IMR-90 (cell line): ENCODE data around the gene CARMIL1. TPM values are rescaled to one million over a fixed set of nuclear protein-coding genes. Genes with fewer than 3 reads are reported as not detected.

Experiments used
- ATAC-seq: fragments of 200-7000 bp; cut with Tn5 transposase; 2 replicates; pipeline ENCODE4 v1.9.1; 2020; ENCODE audit warnings: low read depth, mild to moderate bottlenecking, moderate library complexity
- BruUV-seq: library from RNA; stranded (reverse); fragments of 400-500 nt; replicated peaks from 2 replicates; lab custom pipeline; 2021; lab: Mats Ljungman, UMichigan
- CTCF ChIA-PET: fragments of 300-600 bp; formaldehyde crosslinking; extraction: SDS; loops from one replicate; lab custom pipeline; 2021; ENCODE audit warnings: antibody characterized with exemption; lab: Yijun Ruan, JAX
- POLR2A ChIA-PET: fragments of 300-600 bp; sonication (Branson Sonifier 250); formaldehyde crosslinking; loops from one replicate; lab custom pipeline; 2022; ENCODE audit warnings: antibody characterized with exemption; ENCODE audit not compliant: unreplicated experiment; lab: Charles Lee
- DNase-seq: peaks from one replicate; pipeline ENCODE4 v3.0.0; 2013
- H2AFZ ChIP-seq: replicated peaks from 2 replicates; pipeline ENCODE3; 2013; ENCODE audit warnings: low read length, mild to moderate bottlenecking; ENCODE audit not compliant: poor library complexity
- H2AK5ac ChIP-seq: 2 replicates; pipeline ENCODE4 v1.6.1; 2013; ENCODE audit warnings: low read depth, low read length, inconsistent platforms
- H2AK9ac ChIP-seq: replicated peaks from 2 replicates; pipeline ENCODE3; 2013; ENCODE audit warnings: mild to moderate bottlenecking, low read depth, low read length, moderate library complexity; ENCODE audit not compliant: poor library complexity
- H2BK120ac ChIP-seq: 2 replicates; pipeline ENCODE4 v1.6.1; 2013; ENCODE audit warnings: low read depth, low read length, inconsistent platforms
- H2BK15ac ChIP-seq: 3 replicates; pipeline ENCODE4 v1.6.1; 2013; ENCODE audit warnings: low read depth, low read length, inconsistent platforms
- H2BK20ac ChIP-seq: 2 replicates; pipeline ENCODE4 v1.6.1; 2013; ENCODE audit warnings: low read depth, mild to moderate bottlenecking, inconsistent platforms, low read length, moderate library complexity
- H2BK5ac ChIP-seq: 2 replicates; pipeline ENCODE4 v1.6.1; 2013; ENCODE audit warnings: mild to moderate bottlenecking, low read depth, low read length, inconsistent platforms; ENCODE audit not compliant: poor library complexity, severe bottlenecking
- H3K14ac ChIP-seq: replicated peaks from 2 replicates; pipeline ENCODE4 v1.6.1; 2013; ENCODE audit warnings: low read depth, low read length, inconsistent platforms
- H3K18ac ChIP-seq: 2 replicates; pipeline ENCODE4 v1.6.1; 2013; ENCODE audit warnings: low read depth, low read length, control low read depth
- H3K23ac ChIP-seq: 2 replicates; pipeline ENCODE4 v1.6.1; 2013; ENCODE audit warnings: low read depth, low read length, inconsistent platforms
- H3K27ac ChIP-seq: 2 replicates; pipeline ENCODE4 v1.5.1; 2013; ENCODE audit warnings: mild to moderate bottlenecking, control low read depth, low read length; ENCODE audit not compliant: insufficient read depth
- H3K27me3 ChIP-seq: 2 replicates; pipeline ENCODE4 v1.6.1; 2013; ENCODE audit warnings: low read length; ENCODE audit not compliant: control insufficient read depth, insufficient read depth
- H3K36me3 ChIP-seq: 2 replicates; pipeline ENCODE4 v1.6.1; 2013; ENCODE audit warnings: low read length, mixed read lengths; ENCODE audit not compliant: control insufficient read depth, insufficient read depth
- H3K4ac ChIP-seq: 2 replicates; pipeline ENCODE4 v1.6.1; 2013; ENCODE audit warnings: low read depth, low read length, inconsistent platforms
- H3K4me1 ChIP-seq: 2 replicates; pipeline ENCODE4 v1.6.1; 2013; ENCODE audit warnings: low read length, mixed read lengths; ENCODE audit not compliant: control insufficient read depth, insufficient read depth
- H3K4me2 ChIP-seq: 2 replicates; pipeline ENCODE4 v1.6.1; 2013; ENCODE audit warnings: low read depth, mild to moderate bottlenecking, control low read depth, low read length, moderate library complexity
- H3K4me3 ChIP-seq: 2 replicates; pipeline ENCODE4 v1.5.1; 2013; ENCODE audit warnings: low read depth, mild to moderate bottlenecking, control low read depth, low read length, moderate library complexity; ENCODE audit not compliant: insufficient read depth
- H3K56ac ChIP-seq: 2 replicates; pipeline ENCODE4 v1.6.1; 2013; ENCODE audit warnings: low read length, inconsistent platforms; ENCODE audit not compliant: insufficient read depth; ENCODE audit errors: extremely low read depth
- H3K79me1 ChIP-seq, 2 experiments: 2 replicates each; pipeline ENCODE4 v1.6.1; 2013; ENCODE audit warnings: low read length in 2 of 2, inconsistent platforms in 1 of 2, low read depth in 1 of 2
- H3K9ac ChIP-seq: 2 replicates; pipeline ENCODE4 v1.6.1; 2013; ENCODE audit warnings: low read depth, low read length, control low read depth
- H3K9me1 ChIP-seq: 2 replicates; pipeline ENCODE4 v1.6.1; 2013; ENCODE audit warnings: low read length, inconsistent platforms; ENCODE audit not compliant: insufficient read depth
- H3K9me3 ChIP-seq: 2 replicates; pipeline ENCODE4 v1.6.1; 2013; ENCODE audit warnings: low read length; ENCODE audit not compliant: control insufficient read depth, insufficient read depth
- H4K20me1 ChIP-seq: 2 replicates; pipeline ENCODE4 v1.6.1; 2013; ENCODE audit warnings: low read length, inconsistent platforms; ENCODE audit not compliant: insufficient read depth
- H4K5ac ChIP-seq: 2 replicates; pipeline ENCODE4 v1.6.1; 2013; ENCODE audit warnings: mild to moderate bottlenecking, low read depth, low read length, control low read depth
- H4K8ac ChIP-seq, 2 experiments: 2 replicates each; pipeline ENCODE4 v1.6.1; 2013; ENCODE audit warnings: low read depth in 2 of 2, low read length in 2 of 2, control low read depth in 1 of 2, inconsistent platforms in 1 of 2
- H4K91ac ChIP-seq: 2 replicates; pipeline ENCODE4 v1.6.1; 2013; ENCODE audit warnings: low read depth, low read length, inconsistent platforms; ENCODE audit not compliant: insufficient read depth
- FOS ChIP-seq: fragments of 150-350 bp; IDR thresholded peaks from 2 replicates; pipeline ENCODE4 v1.6.1; 2016; ENCODE audit warnings: low read depth, low read length
- MAZ ChIP-seq: IDR thresholded peaks from 2 replicates; pipeline ENCODE4 v1.6.1; 2012; ENCODE audit warnings: low read depth, mild to moderate bottlenecking, low read length, improper control_type of control experiment, moderate library complexity, borderline replicate concordance
- POLR2A ChIP-seq: IDR thresholded peaks from 2 replicates; pipeline ENCODE4 v1.6.1; 2012; ENCODE audit warnings: mild to moderate bottlenecking, low read depth, low read length
- WGBS, 2 experiments: methylation state at CpG; one replicate each; pipeline versions ENCODE4 v1.1.5 to v1.1.7; 2013; ENCODE audit warnings: missing lambda C conversion rate in 2 of 2; ENCODE audit not compliant: insufficient read length in 1 of 2; ENCODE audit errors: extremely low coverage in 2 of 2; 5-methylcytosine and 5-hydroxymethylcytosine counted together
- dilution Hi-C: fragments of 300-500 bp; cut with HindIII; formaldehyde crosslinking; loops from one replicate; pipeline ENCODE4 v1.14.3; 2018; ENCODE audit warnings: low sequenced_read_pairs; ENCODE audit not compliant: unreplicated experiment
- in situ Hi-C: fragments of 300-500 bp; cut with MboI; formaldehyde crosslinking; loops from 3 replicates; pipeline ENCODE4 v1.14.3; 2019; ENCODE audit warnings: low sequenced_read_pairs, inconsistent platforms, mixed read lengths
- intact Hi-C: fragments of 100-400 bp; cut with micrococcal nuclease; formaldehyde crosslinking; loops from 2 replicates; pipeline ENCODE4 v1.10.0; 2022
- polyA plus RNA-seq, 3 experiments: library from polyadenylated mRNA; depleted of rRNA; stranded (reverse); fragments of >200 nt; gene quantifications; 2 replicates each; pipeline ENCODE4 v1.2.3, GENCODE V29; 2012; ENCODE audit warnings: low replicate concordance in 1 of 3
- total RNA-seq: library from RNA; depleted of rRNA; stranded (reverse); fragments of >200 nt; gene quantifications from 2 replicates; pipeline ENCODE4 v1.2.3, GENCODE V29; 2012
- TF ChIP-seq, protein P1 (sequence below): conservative IDR thresholded peaks from 2 replicates; pipeline ENCODE4 v1.5.1; 2012; ENCODE audit warnings: mild to moderate bottlenecking, low read depth, low read length, improper control_type of control experiment

Gene CARMIL1
- total and polyA plus RNA-seq, 2 of the 4 experiments (the other 2 are of a cell fraction) = 1.3 to 2.9 TPM

DNA sequence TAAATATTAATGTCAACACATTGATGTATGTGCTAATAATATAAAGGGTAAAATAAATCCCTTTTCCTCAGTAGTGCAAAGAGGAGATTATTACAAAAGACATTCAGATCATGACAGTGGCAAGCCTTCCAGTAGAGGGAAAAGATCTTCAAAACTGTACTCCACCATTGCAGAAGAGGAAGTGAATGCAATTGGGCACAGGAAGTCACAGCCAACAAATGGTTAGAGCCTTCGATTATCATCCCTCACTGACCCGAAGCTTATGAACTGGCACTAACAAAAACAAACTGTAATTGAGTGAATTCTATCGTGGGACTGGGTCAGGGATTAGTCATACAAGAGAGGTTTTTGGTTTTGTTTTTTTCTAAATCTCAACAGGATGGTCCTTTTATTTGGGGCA lies 333.5 kb downstream of the CARMIL1 start:
- H3K18ac ChIP-seq = no peak overlapping the region
- H4K20me1 ChIP-seq = no peaks in the 10 kb centered on the region
- no peak overlapping the region for H2AK9ac ChIP-seq
- 0 out of 2 replicates have a peak, but pooled peaks have one; percentile 24 for ATAC-seq
- dilution Hi-C loops = no loop called here
- no peak overlapping the region for H3K27ac ChIP-seq
- ChIA-PET CTCF (interaction anchor here (0.7 kb wide), 1 partner anchor 140 kb away, joined by 3 read pairs; no protein-coding TSS in a partner anchor), POLR2A (no interaction called here)
- no peak overlapping the region for H3K9ac ChIP-seq
- H3K4me2 ChIP-seq = no peak overlapping the region
- no peak overlapping the region for H2BK5ac ChIP-seq
- H3K79me1 ChIP-seq = no peaks in the 10 kb centered on the region
- intact Hi-C loops = no loop called here
- no peak overlapping the region for H2AFZ ChIP-seq
- H4K8ac ChIP-seq = no peak overlapping the region
- H4K5ac ChIP-seq = no peak overlapping the region
- TF ChIP-seq, protein P1, sequence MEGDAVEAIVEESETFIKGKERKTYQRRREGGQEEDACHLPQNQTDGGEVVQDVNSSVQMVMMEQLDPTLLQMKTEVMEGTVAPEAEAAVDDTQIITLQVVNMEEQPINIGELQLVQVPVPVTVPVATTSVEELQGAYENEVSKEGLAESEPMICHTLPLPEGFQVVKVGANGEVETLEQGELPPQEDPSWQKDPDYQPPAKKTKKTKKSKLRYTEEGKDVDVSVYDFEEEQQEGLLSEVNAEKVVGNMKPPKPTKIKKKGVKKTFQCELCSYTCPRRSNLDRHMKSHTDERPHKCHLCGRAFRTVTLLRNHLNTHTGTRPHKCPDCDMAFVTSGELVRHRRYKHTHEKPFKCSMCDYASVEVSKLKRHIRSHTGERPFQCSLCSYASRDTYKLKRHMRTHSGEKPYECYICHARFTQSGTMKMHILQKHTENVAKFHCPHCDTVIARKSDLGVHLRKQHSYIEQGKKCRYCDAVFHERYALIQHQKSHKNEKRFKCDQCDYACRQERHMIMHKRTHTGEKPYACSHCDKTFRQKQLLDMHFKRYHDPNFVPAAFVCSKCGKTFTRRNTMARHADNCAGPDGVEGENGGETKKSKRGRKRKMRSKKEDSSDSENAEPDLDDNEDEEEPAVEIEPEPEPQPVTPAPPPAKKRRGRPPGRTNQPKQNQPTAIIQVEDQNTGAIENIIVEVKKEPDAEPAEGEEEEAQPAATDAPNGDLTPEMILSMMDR = no peak
- TF ChIP-seq FOS (no peak), MAZ (no peak), POLR2A (no peak)
- H3K23ac ChIP-seq = no peak overlapping the region
- in situ Hi-C loops = loop anchor here (25.0 kb wide), 1 partner anchor 1025 kb away; no protein-coding TSS in a partner anchor
- H2BK120ac ChIP-seq = no peak overlapping the region
- DNase-seq = no peak
- 0 out of 2 replicates have a peak, but pooled peaks cover 2% of the 10 kb centered on the region for H3K9me1 ChIP-seq
- no peak overlapping the region for H4K91ac ChIP-seq
- no CpG with 5 or more reads among the region's 3 CpGs for WGBS, 2 experiments
- H3K56ac ChIP-seq = no peak overlapping the region
- H3K9me3 ChIP-seq = no peaks in the 10 kb centered on the region
- H2BK15ac ChIP-seq = no peak overlapping the region
- no peak overlapping the region for H3K4me3 ChIP-seq
- BruUV-seq = no TSS peak
- no peak overlapping the region for H2AK5ac ChIP-seq
- H3K14ac ChIP-seq = no peak overlapping the region
- H3K4ac ChIP-seq = no peak overlapping the region
- H2BK20ac ChIP-seq = no peak overlapping the region
- no peaks in the 10 kb centered on the region for H3K4me1 ChIP-seq
- H3K27me3 ChIP-seq = no peaks in the 10 kb centered on the region
- no peaks in the 10 kb centered on the region for H3K36me3 ChIP-seq
